HUES6 (cell line): ENCODE data around the gene TFCP2.
A peak's percentile ranks its signal among the peaks of the same experiment; 100 is the strongest.

ENCODE experiments used
- H3K27ac ChIP-seq: 2 replicates; pipeline ENCODE4 v1.7.0; 2013; ENCODE audit warnings: low read depth, mild to moderate bottlenecking, low read length, inconsistent platforms
- H3K27me3 ChIP-seq: 2 replicates; pipeline ENCODE4 v1.6.1; 2013; ENCODE audit warnings: low read length; ENCODE audit not compliant: control insufficient read depth, insufficient read depth
- H3K36me3 ChIP-seq: 2 replicates; pipeline ENCODE4 v1.6.1; 2013; ENCODE audit warnings: low read length; ENCODE audit not compliant: control insufficient read depth, insufficient read depth
- H3K4me1 ChIP-seq: 2 replicates; pipeline ENCODE4 v1.6.1; 2013; ENCODE audit warnings: low read length; ENCODE audit not compliant: control insufficient read depth, insufficient read depth
- H3K4me3 ChIP-seq: 2 replicates; pipeline ENCODE4 v1.5.1; 2013; ENCODE audit warnings: low read depth, low read length
- H3K9ac ChIP-seq: one replicate; pipeline ENCODE4 v1.6.1; 2013; ENCODE audit warnings: mild to moderate bottlenecking, low read length
- H3K9me3 ChIP-seq: 2 replicates; pipeline ENCODE4 v1.6.1; 2013; ENCODE audit warnings: low read depth, low read length; ENCODE audit not compliant: control insufficient read depth, insufficient read depth

Gene TFCP2

DNA sequence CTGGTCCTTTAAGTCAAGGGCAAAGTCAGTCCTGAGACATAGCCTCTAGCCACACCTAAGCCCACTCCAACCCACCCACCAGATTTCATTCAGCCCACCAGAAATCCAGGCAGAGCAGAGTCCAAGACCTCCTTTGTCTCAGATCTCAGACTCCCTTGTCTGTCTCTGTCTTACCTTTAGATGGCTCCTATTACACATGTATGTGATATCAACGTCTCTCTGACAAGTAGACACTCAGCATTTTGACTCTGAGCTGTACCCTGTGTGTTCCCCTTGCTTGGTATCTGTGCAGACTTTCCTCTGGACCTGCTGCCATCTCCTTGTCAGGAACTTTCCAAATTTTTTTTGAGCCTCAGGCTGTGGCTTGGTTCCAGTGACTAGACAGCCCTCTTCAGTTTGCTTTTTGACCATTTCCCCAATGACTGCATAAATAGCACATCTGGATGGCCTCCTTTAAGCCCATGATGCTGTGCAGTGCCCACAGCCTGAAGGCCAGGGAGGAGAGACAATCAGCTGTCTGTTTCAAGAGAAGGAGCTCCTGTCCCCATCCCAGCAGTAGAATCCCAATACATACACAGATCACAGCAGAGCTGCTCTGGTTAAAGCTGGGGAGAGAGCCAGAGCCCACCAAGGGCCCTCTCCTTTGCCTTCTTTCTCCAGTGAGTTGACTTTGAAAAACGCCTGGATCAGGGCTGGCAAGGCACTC, 37.9 kb upstream of the TFCP2 start:
- Histone ChIP-seq H3K4me3 (no peak overlapping the region), H3K9ac (no peak overlapping the region), H3K36me3 (no peaks in the 10 kb centered on the region; the same call in 1 of the 2 replicates), H3K27me3 (no peaks in the 10 kb centered on the region), H3K27ac (no peak overlapping the region), H3K4me1 (no peaks in the 10 kb centered on the region), H3K9me3 (no peaks in the 10 kb centered on the region)

DNA sequence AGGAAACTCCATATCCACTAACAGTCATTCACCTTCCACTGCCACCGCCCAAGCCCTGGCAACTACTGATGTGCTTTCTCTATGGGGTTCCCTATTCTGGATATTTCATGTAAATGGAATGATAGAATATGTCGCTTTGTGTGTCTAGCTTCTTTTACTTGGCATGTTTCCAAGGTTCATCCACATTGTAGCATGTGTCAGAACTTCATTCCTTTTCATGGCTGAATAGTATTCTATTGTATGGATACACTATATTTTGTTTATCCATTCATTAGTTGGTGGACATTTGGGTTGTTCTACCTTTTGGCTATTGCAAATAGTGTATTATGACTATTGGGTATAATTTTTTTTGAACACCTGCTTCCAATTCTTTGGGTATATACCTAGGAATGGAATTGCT, 36.3 kb upstream of the TFCP2 start:
- no peak overlapping the region for H3K9ac ChIP-seq

DNA sequence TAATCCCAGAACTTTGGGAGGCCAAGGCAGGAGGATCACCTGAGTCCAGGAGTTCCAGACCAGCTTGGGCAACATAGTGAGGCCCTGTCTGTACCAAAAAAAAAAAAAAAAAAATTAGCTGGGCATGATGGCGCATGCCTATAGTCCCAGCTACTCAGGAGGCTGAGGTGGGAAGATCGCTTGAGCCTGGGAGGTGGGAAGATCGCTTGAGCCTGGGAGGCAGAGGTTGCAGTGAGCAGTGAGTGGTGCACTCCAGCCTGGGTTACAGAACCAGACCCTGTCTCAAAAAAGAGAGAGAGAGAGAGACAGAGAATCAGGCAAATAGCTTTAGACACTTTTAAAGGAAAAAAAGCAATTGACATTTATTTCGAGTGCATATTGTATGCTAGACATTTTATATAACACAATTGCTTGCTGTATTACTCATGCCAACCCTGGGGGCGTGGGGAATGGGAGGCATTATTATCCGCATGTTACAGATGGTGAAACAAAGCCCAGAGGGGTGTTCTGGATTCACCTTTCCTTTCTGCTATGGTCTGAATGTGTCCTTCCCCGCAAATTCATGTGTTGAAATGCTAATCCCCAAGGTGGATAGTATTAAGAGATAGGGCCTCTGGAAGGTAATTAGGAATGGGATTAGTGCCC, 35.2 kb upstream of the TFCP2 start:
- no peak overlapping the region for H3K4me3 ChIP-seq
- H3K9ac ChIP-seq = no peak overlapping the region
- no peak overlapping the region for H3K27ac ChIP-seq
- H3K27me3 ChIP-seq = no peaks in the 10 kb centered on the region
- H3K36me3 ChIP-seq = peaks cover 3% of the 10 kb centered on the region
- no peaks in the 10 kb centered on the region for H3K4me1 ChIP-seq
- no peaks in the 10 kb centered on the region for H3K9me3 ChIP-seq

More for the DNA sequence above, 36.3 kb upstream of the TFCP2 start:
- H3K27me3 ChIP-seq = no peaks in the 10 kb centered on the region
- H3K27ac ChIP-seq = no peak overlapping the region
- H3K36me3 ChIP-seq = no peaks in the 10 kb centered on the region; the same call in none of the 2 replicates
- no peak overlapping the region for H3K4me3 ChIP-seq
- no peaks in the 10 kb centered on the region for H3K4me1 ChIP-seq
- no peaks in the 10 kb centered on the region for H3K9me3 ChIP-seq

DNA sequence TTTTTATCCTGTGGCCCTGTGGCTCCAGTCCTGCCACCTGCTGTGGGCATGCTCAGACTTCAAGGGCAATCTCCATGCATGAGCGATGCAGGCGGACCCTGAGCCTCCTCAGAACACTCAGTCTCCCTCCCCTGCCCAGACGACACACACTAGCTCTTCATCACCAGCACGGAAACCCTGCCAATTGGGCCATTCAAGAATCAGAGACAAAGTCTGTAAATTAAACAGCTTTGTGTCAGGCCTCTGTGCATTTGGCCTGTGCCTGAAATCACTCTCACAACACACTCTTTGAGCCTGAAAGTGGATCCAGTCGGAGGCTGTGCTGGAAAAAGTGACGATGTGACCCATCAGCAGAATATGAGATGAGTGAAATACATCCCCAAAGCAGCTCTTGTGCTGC, 32.4 kb upstream of the TFCP2 start:
- peaks cover 3% of the 10 kb centered on the region for H3K36me3 ChIP-seq
- no peak overlapping the region for H3K27ac ChIP-seq
- H3K4me3 ChIP-seq = no peak overlapping the region
- H3K9ac ChIP-seq = no peak overlapping the region
- H3K4me1 ChIP-seq = no peaks in the 10 kb centered on the region
- no peaks in the 10 kb centered on the region for H3K9me3 ChIP-seq
- no peaks in the 10 kb centered on the region for H3K27me3 ChIP-seq

DNA sequence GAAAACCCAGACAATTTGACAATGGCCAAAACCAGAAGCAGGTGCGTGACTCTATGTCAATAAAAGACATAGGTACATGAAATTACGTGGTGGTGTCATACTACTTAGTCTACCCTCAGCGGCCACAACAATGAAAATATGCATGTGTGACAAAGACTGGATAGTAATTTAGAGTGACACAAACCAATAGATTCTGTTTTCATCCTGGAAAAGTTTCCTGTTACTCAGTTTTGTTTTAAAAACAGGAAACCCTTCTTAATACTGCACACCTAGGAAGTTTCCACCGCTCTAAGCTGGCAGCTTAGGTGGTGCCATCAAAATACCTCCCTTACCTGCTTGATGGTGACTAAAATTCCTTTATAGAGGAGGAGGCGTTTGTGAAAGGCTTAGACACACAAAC, 29.8 kb upstream of the TFCP2 start:
- Histone ChIP-seq H3K9me3 (no peaks in the 10 kb centered on the region), H3K4me1 (no peaks in the 10 kb centered on the region), H3K27ac (no peak overlapping the region), H3K36me3 (peaks cover 3% of the 10 kb centered on the region; the same call in 1 of the 2 replicates), H3K4me3 (no peak overlapping the region), H3K9ac (no peak overlapping the region), H3K27me3 (no peaks in the 10 kb centered on the region)

DNA sequence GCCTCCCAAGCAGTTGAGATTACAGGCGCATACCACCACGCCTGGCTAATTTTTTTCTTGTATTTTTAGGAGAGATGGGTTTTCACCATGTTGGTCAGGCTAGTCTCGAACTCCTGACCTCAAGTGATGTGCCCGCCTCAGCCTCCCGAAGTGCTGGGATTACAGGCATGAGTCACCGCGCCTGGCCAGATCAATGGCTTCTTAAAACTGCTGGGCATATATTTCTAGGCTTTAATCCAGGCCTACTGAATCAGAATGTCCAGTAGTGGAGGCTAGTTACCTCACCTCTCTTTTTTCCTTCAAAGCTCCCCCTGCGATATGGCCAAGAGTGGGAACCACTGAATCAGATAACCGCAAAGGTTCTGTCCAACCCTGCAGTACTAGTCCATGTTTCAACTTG, 27.9 kb upstream of the TFCP2 start:
- Histone ChIP-seq H3K9ac (no peak overlapping the region), H3K27ac (no peak overlapping the region), H3K36me3 (peaks cover 7% of the 10 kb centered on the region; the same call in 1 of the 2 replicates), H3K4me3 (no peak overlapping the region), H3K27me3 (no peaks in the 10 kb centered on the region), H3K9me3 (no peaks in the 10 kb centered on the region), H3K4me1 (no peaks in the 10 kb centered on the region)

DNA sequence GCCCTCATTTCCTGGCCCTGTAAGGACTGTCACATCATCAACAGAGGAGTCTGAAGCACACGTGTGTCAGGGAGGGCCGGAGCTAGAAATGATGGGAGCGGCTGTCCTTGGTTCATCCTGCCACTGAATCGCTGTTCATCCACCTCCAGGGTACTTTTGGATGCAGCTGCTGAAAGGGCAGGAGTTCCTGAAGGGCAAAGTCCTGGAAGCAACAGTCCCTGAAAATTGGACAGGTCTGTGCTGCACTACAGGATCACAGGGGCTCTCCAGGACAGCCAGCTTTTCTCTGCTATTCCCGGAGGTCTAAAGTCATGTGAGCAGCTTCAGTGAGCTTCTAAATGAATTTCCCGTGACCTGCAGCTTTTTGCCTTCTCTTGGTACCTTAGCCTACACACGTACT, 27.2 kb upstream of the TFCP2 start:
- Histone ChIP-seq H3K27ac (no peak overlapping the region), H3K9me3 (no peaks in the 10 kb centered on the region), H3K4me3 (no peak overlapping the region), H3K36me3 (peaks cover 7% of the 10 kb centered on the region; the same call in 1 of the 2 replicates), H3K27me3 (no peaks in the 10 kb centered on the region), H3K4me1 (no peaks in the 10 kb centered on the region), H3K9ac (peak overlapping the region; percentile 5)

DNA sequence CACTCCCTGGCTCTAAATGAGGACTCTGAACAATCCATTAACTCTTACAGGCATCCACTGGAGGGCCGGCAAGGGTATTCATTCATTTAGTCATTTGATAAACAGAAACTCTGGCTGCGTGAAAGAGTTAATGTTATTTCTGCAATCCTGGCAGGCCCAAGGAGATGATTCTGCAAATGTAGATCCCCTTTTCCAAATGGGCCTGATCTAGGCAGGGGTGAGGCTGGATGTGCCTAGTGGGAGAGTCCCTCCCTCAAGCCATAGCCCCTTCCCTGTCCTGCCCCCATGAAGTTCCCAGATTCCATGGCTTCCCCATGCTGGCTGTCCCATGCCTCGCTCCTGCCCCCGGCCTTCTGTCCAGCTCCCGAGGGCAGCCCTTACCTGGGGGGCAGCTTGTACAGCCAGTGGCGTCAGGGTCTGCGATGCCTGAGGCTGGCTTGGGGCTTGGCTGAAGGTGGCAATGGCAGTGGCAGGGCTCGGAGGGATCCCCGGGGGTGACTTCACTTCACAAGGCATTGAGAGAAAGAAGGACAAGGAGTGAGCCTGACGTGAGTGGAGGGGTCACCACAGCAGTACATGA, 26.5 kb upstream of the TFCP2 start:
- Histone ChIP-seq H3K36me3 (peaks cover 7% of the 10 kb centered on the region; the same call in 1 of the 2 replicates), H3K27ac (no peak overlapping the region), H3K9ac (no peak overlapping the region), H3K9me3 (no peaks in the 10 kb centered on the region), H3K4me3 (no peak overlapping the region), H3K27me3 (no peaks in the 10 kb centered on the region), H3K4me1 (no peaks in the 10 kb centered on the region)

DNA sequence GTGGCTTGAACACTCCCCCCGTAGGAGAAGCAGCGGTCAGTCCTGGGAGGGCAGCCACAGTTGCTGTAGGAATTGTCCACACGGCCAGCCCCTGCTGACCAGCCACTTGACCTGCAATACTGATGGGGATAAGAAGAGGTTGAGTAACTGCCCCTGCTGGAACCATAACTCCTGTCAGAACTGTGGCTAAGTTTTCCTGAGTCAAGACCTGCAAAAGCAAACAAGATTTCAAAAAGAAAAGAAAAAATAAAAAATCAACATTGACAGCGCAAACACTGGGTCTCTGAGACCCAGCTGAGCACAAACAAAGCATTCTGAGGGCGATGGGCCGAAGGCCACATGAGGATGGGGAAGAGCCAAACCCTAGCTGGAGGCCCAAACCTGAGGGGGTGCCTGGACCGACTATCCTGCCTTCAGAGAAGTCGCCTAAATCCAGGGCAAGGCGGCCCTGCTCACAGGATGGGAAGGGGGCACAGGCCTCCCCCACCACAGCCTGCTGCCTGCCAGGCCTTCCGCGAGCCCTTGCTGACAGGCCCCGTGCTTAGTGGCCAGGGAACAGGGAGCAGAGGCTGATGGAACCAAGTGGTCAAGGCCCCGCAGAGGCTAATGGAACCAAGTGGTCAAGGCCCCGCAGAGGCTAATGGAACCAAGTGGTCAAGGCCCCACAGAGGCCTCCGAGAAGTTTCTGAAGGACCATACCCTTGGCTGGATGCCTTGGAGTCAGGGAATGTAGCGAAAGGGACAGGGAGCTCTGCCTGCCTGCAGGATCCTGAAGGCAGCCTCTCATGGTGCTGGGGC, 25.8 kb upstream of the TFCP2 start:
- Histone ChIP-seq H3K4me1 (no peaks in the 10 kb centered on the region), H3K9ac (no peak overlapping the region), H3K9me3 (no peaks in the 10 kb centered on the region), H3K27ac (no peak overlapping the region), H3K36me3 (peaks cover 5% of the 10 kb centered on the region; the same call in 1 of the 2 replicates), H3K27me3 (no peaks in the 10 kb centered on the region), H3K4me3 (no peak overlapping the region)

DNA sequence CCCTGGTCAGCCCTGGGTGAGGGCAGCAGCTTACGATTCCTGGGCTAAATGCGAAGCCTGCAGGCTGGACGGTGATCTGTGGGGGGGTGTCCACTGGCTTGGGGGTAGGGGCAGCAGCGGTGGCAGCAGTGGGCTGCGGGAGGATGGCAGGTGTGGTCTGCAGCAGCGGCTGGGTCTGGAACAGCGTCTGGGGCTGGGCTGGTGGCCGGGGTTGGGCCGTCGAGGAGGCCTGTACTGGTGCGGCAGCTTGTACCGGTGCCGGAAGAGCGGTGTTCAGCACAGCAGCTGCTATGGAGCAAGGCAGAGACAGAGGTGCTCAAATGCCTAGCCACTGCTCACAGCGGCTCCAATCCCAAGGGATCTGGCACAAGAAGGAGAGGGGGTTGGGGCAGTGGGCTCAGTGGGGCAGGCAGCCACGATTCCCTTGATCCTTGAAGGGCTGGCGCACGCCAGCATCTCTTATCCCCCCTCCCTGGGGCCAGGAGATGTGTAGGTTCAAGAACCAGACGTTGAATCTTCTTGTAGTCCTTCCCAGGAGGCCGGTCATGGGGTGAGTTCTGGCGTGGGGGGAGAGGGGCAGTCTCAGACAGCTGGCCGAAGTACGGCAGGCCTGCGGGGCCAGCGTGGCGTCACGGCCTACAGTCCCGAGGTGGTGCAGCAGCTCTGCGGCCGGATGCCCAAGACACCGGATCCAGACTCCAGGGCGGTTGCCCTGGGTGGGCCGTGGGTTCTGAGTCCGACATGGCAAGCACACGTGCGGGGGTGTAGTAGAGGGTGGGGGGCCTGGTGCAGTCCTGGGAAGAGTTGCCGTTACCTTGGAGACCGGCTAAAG, 25.0 kb upstream of the TFCP2 start:
- H3K9ac ChIP-seq = no peak overlapping the region
- H3K36me3 ChIP-seq = 0 out of 2 replicates have a peak, but pooled peaks cover 4% of the 10 kb centered on the region
- H3K9me3 ChIP-seq = no peaks in the 10 kb centered on the region
- no peaks in the 10 kb centered on the region for H3K4me1 ChIP-seq
- no peak overlapping the region for H3K4me3 ChIP-seq
- no peaks in the 10 kb centered on the region for H3K27me3 ChIP-seq
- H3K27ac ChIP-seq = no peak overlapping the region
